Mucosa of descending colon (tissue), 3 donors: ENCODE data around the gene TGM1. TPM values are rescaled to one million over a fixed set of nuclear protein-coding genes. Genes with fewer than 3 reads are reported as not detected.
"Not testable (repeated sequence)": the region's sequence is repeated elsewhere in the genome, so short reads cannot be mapped to it uniquely, and the experiment has no call there.

Experiments used
- ATAC-seq: fragments of 200-7000 bp; cut with Tn5 transposase; one replicate; pipeline ENCODE4 v1.9.1; 2020; ENCODE audit warnings: mild to moderate bottlenecking, moderate library complexity
- DNase-seq, 3 donors: peaks; one replicate each; pipeline ENCODE4 v3.0.0-alpha.2; 2020
- H3K36me3 ChIP-seq: fragments of 200-600 bp; one replicate; pipeline ENCODE4 v1.8.0; 2021; ENCODE audit warnings: low read depth, mild to moderate bottlenecking
- H3K4me1 ChIP-seq: fragments of 200-600 bp; one replicate; pipeline ENCODE4 v1.8.0; 2021; ENCODE audit warnings: low read depth, mild to moderate bottlenecking
- H3K4me3 ChIP-seq: fragments of 200-600 bp; one replicate; pipeline ENCODE4 v1.8.0; 2021; ENCODE audit warnings: mild to moderate bottlenecking
- H3K9me3 ChIP-seq: fragments of 200-600 bp; one replicate; pipeline ENCODE4 v1.8.0; 2021; ENCODE audit warnings: mild to moderate bottlenecking
- intact Hi-C, 2 donors: fragments of 100-400 bp; cut with DNase I in 1 of 2; cut with micrococcal nuclease in 1 of 2; formaldehyde crosslinking; loops; one replicate each; pipeline versions ENCODE4 v1.11.0 to v1.11.1; 2022; cut with DNase I, micrococcal nuclease
- total RNA-seq, 3 donors: library from RNA; stranded (reverse); fragmentation: NEBNext Ultra II Directional in 2 of 3; extraction: Animal tissue kit (Norgen Biotek cat#: 25700) in 2 of 3; gene quantifications; one replicate each; pipeline versions ENCODE4 v1.2.1 to v1.2.4, GENCODE V29; 2021 to 2023
- TF ChIP-seq, protein P1 (sequence below): fragments of 200-600 bp; IDR thresholded peaks from one replicate; pipeline ENCODE4 v1.8.0; 2022; ENCODE audit warnings: antibody characterized with exemption, mild to moderate bottlenecking
- donor health status: DM: no; HTN: no; CAD: no; lungs with moderate emphysema.
- donor health status: DM: no; HTN: no; CAD: no.
- donor health status: DM: no; HTN: yes; CAD: no.

The TGM1 gene
- total RNA-seq, 3 donors from 2014 or later, result 2.2 to 3.3 (median 2.4) TPM

DNA sequence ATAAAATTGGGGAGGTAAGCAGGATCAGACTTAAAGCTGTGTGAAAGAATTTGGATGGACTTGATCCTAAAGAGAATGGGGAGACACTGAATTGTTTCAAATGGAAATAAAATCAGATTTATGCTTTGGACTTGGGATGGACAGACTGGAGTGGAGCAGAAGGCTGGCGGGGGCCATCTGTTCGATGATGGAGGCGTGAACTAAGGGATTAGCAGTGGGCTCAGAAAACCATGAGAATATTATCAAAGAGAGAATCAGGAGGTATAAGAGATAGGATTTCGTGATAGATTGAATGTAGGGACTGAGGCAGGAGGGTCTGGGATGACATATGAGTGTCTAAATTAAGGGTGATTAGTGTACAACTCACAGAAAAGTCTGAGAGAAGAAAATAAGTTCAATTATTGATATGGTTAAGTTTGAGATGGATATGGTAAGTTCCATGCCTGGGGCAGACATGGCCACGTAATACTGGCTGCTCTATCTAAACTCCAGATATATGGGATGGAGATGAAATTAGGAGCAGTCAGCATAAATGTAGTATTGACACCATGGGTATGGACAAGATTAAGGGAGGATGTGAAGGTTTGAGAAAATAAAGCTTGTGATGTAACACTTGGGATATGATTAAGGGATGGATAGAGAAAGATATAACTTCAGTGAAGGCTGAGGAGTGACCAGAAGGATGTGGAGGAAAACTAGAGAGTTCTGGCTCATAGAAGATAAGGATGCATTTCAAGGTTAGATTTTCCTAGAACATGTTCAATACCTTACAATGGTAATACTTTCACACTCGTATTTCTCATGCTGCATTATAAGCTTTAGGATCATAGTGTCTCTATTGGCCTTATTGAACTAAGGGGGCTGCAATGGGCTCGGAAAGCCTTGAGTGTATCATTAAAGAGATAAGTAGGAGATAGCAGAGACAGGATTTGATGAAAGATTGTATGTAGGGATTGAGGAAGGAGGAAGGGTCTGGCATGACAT, 58.5 kb downstream of the TGM1 start:
- Histone ChIP-seq H3K4me3 (no peak overlapping the region), H3K36me3 (no peaks in the 10 kb centered on the region), H3K9me3 (no peaks in the 10 kb centered on the region), H3K4me1 (no peaks in the 10 kb centered on the region)
- no peak for ATAC-seq
- TF ChIP-seq, protein P1, sequence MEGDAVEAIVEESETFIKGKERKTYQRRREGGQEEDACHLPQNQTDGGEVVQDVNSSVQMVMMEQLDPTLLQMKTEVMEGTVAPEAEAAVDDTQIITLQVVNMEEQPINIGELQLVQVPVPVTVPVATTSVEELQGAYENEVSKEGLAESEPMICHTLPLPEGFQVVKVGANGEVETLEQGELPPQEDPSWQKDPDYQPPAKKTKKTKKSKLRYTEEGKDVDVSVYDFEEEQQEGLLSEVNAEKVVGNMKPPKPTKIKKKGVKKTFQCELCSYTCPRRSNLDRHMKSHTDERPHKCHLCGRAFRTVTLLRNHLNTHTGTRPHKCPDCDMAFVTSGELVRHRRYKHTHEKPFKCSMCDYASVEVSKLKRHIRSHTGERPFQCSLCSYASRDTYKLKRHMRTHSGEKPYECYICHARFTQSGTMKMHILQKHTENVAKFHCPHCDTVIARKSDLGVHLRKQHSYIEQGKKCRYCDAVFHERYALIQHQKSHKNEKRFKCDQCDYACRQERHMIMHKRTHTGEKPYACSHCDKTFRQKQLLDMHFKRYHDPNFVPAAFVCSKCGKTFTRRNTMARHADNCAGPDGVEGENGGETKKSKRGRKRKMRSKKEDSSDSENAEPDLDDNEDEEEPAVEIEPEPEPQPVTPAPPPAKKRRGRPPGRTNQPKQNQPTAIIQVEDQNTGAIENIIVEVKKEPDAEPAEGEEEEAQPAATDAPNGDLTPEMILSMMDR, result no peak
- intact Hi-C loops, result no loop called here
- DNase-seq, result no peak

DNA sequence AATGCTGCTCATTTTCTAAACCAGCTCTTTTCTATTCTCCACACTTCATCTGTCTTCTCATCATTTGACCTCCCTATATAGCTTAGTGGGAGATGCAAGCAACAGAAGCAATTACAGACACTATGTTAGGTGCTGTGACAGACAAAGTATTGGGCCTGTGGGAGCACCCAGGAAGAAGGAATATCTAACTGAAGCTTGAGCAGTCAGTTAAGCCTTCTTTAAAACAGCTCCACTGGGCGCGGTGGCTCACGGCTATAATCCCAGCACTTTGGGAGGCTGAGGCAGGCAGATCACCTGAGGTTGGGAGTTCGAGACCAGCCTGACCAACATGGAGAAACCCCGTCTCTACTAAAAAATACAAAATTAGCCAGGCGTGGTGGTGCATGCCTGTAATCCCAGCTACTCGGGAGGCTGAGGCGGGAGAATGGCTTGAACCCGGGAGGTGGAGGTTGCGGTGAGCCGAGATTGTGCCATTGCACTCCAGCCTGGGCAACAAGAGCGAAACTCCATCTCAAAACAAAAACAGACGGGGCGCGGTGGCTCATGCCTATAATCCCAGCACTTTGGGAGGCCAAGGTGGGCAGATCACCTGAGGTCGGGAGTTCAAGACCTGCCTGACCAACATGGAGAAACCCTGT, 59.6 kb downstream of the TGM1 start:
- H3K4me3 ChIP-seq, H3K4me1 ChIP-seq, H3K36me3 ChIP-seq, intact Hi-C loops, ATAC-seq, DNase-seq, H3K9me3 ChIP-seq: not testable (repeated sequence)

DNA sequence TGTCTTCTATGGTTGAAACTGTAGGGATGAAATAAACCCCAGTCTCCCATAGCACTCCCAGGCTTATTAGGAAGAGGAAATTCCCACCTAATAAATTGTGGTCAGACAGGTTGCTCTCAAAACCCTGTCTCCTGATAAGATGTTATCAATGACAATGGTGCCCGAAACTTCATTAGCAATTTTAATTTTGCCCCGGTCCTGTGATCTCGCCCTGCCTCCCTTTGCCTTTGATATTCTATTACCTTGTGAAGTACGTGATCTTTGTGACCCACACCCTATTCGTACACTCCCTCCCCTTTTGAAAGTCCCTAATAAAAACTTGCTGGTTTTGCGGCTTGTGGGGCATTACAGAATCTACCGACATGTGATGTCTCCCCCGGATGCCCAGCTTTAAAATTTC, 60.4 kb downstream of the TGM1 start:
- H3K4me1 ChIP-seq, result peaks cover 10% of the 10 kb centered on the region
- H3K4me3 ChIP-seq, H3K36me3 ChIP-seq, intact Hi-C loops, ATAC-seq, DNase-seq, H3K9me3 ChIP-seq: not testable (repeated sequence)

Other genes with a start within 250 kb of the TGM1 start
- gene CARMIL3, start 211.2 kb downstream of the TGM1 start, total RNA-seq, result 1 to 10 TPM; 1.4 to 2.7 (median 1.5) TPM
- 1 to 10 TPM in 1 of 3 donors, under 1 TPM in 1, not detected in 1; 0.14 to 2.2 TPM for gene CPNE6, start 191.6 kb downstream of the TGM1 start, total RNA-seq
- 100 to 1,000 TPM in 2 of 3 donors, 10 to 100 TPM in 1; 64.7 to 150 (median 150) TPM for gene PCK2, start 168.9 kb downstream of the TGM1 start, total RNA-seq
- gene DCAF11, start 148.4 kb downstream of the TGM1 start, total RNA-seq, result 100 to 1,000 TPM in 1 of 3 donors, 10 to 100 TPM in 2; 65.8 to 101 (median 84.9) TPM
- 1 to 10 TPM; 2.3 to 4.5 (median 2.8) TPM for gene NRL, start 148.2 kb downstream of the TGM1 start, total RNA-seq
- gene FITM1, start 132.5 kb downstream of the TGM1 start, total RNA-seq, result 1 to 10 TPM in 2 of 3 donors, under 1 TPM in 1; 0.79 to 1.9 (median 1.3) TPM
- 100 to 1,000 TPM; 188 to 279 (median 203) TPM for gene PSME1, start 127.0 kb downstream of the TGM1 start, total RNA-seq
- gene EMC9, start 121.6 kb downstream of the TGM1 start, total RNA-seq, result 10 to 100 TPM; 18.3 to 24.9 (median 20.4) TPM
- gene PSME2, start 116.6 kb downstream of the TGM1 start, total RNA-seq, result 100 to 1,000 TPM; 141 to 295 (median 191) TPM
- gene RNF31, start 115.7 kb downstream of the TGM1 start, total RNA-seq, result 10 to 100 TPM; 52.8 to 66.2 (median 59.0) TPM
- gene IRF9, start 101.9 kb downstream of the TGM1 start, total RNA-seq, result 100 to 1,000 TPM in 2 of 3 donors, 10 to 100 TPM in 1; 78.7 to 119 (median 103) TPM
- gene REC8, start 91.1 kb downstream of the TGM1 start, total RNA-seq, result 10 to 100 TPM; 14.9 to 17.0 (median 16.8) TPM
- 10 to 100 TPM; 23.2 to 29.3 (median 26.8) TPM for gene IPO4, start 74.4 kb downstream of the TGM1 start, total RNA-seq
- 10 to 100 TPM; 41.7 to 49.1 (median 47.1) TPM for gene TM9SF1, start 67.7 kb downstream of the TGM1 start, total RNA-seq
- gene TSSK4, start 57.5 kb downstream of the TGM1 start, total RNA-seq, result under 1 TPM in 2 of 3 donors, not detected in 1; 0.36 to 0.82 TPM
- 10 to 100 TPM; 47.6 to 67.8 (median 49.5) TPM for gene CHMP4A, start 49.7 kb downstream of the TGM1 start, total RNA-seq
- gene MDP1, start 47.1 kb downstream of the TGM1 start, total RNA-seq, result 10 to 100 TPM; 11.1 to 14.8 (median 13.2) TPM
- 100 to 1,000 TPM; 108 to 150 (median 131) TPM for gene NEDD8, start 30.8 kb downstream of the TGM1 start, total RNA-seq
- 10 to 100 TPM; 59.7 to 83.5 (median 61.6) TPM for gene GMPR2, start 30.2 kb downstream of the TGM1 start, total RNA-seq
- 10 to 100 TPM; 51.5 to 64.8 (median 58.4) TPM for gene TINF2, start 20.6 kb downstream of the TGM1 start, total RNA-seq
- 10 to 100 TPM; 31.6 to 52.9 (median 41.3) TPM for gene RABGGTA, start 8.4 kb upstream of the TGM1 start, total RNA-seq
- gene DHRS1, start 36.6 kb upstream of the TGM1 start, total RNA-seq, result 10 to 100 TPM; 30.6 to 56.9 (median 54.9) TPM
- gene NOP9, start 36.7 kb upstream of the TGM1 start, total RNA-seq, result 10 to 100 TPM; 24.1 to 29.2 (median 29.1) TPM
- gene CIDEB, start 44.8 kb upstream of the TGM1 start, total RNA-seq, result 10 to 100 TPM in 2 of 3 donors, 1 to 10 TPM in 1; 8.5 to 15.8 (median 12.1) TPM
- 1 to 10 TPM; 3.7 to 6.3 (median 5.0) TPM for gene LTB4R2, start 47.0 kb upstream of the TGM1 start, total RNA-seq
- 1 to 10 TPM; 3.4 to 6.1 (median 3.8) TPM for gene LTB4R, start 48.3 kb upstream of the TGM1 start, total RNA-seq
- gene ADCY4, start 71.9 kb upstream of the TGM1 start, total RNA-seq, result 10 to 100 TPM; 13.9 to 23.5 (median 20.7) TPM
- 10 to 100 TPM; 40.6 to 99.9 (median 71.7) TPM for gene RIPK3, start 76.8 kb upstream of the TGM1 start, total RNA-seq
- 100 to 1,000 TPM in 1 of 3 donors, 10 to 100 TPM in 2; 11.9 to 112 (median 25.2) TPM for gene NFATC4, start 105.0 kb upstream of the TGM1 start, total RNA-seq
- 10 to 100 TPM; 12.1 to 15.8 (median 13.4) TPM for gene NYNRIN, start 135.8 kb upstream of the TGM1 start, total RNA-seq
- 1 to 10 TPM; 2.2 to 3.9 (median 2.6) TPM for gene CBLN3, start 166.5 kb upstream of the TGM1 start, total RNA-seq
- gene KHNYN, start 166.8 kb upstream of the TGM1 start, total RNA-seq, result 100 to 1,000 TPM in 1 of 3 donors, 10 to 100 TPM in 2; 85.9 to 102 (median 86.9) TPM
- gene SDR39U1, start 179.6 kb upstream of the TGM1 start, total RNA-seq, result 10 to 100 TPM; 43.3 to 64.1 (median 47.1) TPM
- gene CMA1, start 245.1 kb upstream of the TGM1 start, total RNA-seq, result 1 to 10 TPM in 2 of 3 donors, under 1 TPM in 1; 0.32 to 3.3 (median 1.6) TPM